ENCODE results near the gene LRP11.
"Not testable (repeated sequence)": the region's sequence is repeated elsewhere in the genome, so short reads cannot be mapped to it uniquely, and the experiment has no call there.

LRP11 gene

DNA sequence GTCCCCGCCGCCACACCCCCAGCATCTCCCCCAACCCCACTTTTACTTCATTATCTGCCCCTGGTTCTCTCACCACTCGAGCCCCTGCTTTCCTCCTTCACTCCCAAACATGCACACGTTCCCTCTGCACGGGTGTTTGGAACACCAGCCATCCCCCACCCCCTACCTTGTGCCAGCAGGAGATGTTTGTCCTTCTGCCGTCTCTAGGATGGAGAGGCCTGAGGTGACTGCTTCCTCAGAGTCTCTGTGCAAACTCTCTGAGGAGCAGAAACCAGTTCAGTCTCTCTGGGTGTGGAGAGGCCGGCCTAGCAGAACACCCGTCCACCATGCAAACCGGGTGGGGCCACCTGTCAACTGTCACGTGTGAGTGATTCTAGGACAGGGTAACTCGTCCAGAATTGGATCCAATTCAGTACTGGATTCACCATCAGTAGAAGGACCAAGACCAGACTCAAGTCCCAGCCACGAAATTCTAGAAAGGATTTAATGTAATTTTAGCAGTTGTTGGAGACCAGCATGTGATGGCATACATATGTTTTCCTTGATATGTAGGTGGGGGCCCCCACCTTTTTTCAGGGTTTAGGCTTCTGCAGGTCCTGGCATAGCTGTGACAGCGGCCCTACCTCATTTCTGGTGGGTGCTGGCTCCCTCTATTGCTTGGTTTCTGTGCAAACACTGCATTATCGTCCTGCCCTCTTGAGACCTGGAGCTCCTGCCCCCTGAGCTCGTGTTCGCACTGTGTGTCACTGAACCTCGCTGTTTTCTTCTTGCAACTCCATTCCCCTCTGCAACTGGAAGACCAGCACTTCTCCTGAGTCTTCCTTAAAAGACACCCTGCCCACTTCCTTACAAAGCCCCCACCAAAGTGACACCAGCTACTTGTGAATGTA is 33.9 kb upstream of the LRP11 start, which contains the start of gene RAET1E:
Gene RAET1E, minus strand, starts transcription at position 259 of the 890 bp plus-strand sequence. CDS start 7,212 bp downstream, outside the sequence.
- no peak for ATAC-seq

DNA sequence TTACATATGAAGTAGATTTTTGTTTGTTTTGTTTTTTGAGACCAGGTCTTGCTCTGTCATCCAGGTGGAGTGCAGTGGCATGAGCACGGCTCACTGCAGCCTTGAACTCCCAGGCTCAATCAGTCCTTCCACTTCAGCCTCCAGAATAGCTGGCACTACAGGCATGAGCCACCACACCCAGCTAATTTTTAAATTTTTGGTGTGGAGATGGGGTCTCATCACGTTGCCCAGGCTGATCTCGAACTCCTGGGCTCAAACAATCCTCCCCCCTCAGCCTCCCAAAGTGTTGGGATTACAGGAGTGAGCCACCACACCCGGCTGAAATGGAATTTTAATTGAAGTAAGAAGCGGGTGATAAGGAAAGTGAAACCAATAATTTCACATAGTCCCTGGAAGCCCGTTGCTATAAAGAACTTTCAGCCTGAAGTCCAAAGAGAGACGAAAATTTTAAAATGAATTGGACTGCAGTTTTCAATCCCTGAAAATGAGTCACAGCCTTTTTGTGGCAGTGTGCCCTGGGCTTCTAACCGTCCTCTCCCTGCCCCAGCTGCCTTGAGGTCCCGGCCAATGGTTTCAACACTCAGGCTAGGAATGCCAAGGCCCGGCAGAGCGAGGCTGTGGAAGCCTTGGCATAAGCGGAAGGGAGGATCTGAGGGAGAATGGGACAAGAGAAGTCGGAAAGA is 33.0 kb upstream of the LRP11 start:
- no peak for ATAC-seq

DNA sequence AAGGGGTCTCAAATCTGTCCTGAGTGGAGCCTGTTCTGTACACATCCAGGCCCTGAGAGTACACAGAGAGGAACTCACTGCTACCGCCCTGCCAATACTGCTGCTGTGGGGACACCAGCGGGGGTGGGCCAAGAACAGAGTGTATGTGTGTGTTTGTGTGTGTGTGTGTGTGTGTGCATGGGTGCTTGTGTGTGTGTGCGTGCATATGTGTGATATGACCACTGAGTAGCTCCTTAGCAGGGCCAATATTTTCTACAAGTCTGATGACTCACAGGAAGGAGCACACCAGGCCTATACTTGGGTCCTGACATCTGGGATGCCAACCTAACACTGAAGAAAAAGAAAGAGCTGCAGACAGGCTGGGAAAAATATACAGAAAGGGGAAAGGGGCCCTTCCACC is 32.3 kb upstream of the LRP11 start:
- no peak for ATAC-seq

DNA sequence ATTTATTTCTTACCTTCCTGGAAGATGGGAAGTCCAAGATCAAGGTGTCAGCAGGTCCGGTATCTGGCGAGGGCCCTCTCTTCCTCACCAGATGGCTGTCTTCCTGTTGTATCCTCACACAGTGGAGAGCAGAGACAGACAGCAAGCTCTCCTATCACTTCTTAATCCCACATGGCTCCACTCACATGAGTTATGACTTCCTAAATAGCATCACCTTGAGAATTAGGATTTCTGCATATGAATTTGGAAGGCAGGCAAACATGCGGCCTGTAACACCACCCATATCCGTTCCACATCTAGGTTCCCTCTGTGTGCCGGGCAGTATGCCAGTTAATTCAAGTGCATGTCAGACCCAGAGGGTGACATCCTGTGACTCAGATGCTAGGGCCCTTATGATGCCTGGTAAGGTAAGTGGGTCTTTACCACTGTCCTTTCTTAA is 31.7 kb upstream of the LRP11 start:
- ATAC-seq, result peak; percentile 38 to 55

DNA sequence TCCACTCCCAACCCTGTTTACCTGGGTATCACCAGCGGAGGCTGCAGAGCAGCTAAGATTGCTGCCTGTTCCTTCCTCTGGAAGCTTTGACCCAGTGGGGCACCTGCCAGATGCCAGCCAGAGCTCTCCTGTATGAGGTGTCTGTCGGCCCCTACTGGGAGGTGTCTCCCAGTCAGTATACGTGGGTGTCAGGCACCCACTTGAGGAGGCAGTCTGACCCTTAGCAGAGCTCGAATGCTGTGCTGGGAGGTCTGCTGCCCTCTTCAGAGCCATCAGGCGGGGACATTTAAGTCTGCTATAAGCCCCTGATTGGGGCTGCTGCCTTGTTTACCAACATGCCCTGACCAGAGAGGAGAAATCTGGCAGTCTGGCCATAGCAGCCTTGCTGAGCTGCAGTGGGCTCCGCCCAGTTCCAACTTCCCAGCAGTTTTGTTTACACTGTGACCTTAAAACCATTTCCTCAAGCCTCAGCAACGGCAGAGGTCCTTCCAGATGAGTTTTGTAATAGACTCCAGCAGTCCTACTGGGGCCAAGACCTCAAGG is 31.0 kb upstream of the LRP11 start:
- no peak for ATAC-seq

DNA sequence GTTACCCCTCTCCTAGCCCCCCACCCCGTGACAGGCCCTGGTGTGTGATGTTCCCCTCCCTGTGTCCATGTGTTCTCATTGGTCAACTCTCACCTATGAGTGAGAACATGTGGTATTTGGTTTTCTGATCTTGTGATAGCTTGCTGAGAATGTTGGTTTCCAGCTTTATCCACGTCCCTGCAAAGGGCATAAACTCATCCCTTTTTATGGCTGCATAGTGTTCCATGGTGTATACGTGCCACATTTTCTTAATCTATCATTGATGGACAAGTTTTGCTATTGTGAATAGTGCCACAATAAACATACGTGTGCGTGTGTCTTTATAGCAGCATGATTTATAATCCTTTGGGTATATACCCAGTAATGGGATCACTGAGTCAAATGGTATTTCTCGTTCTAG is 27.7 kb upstream of the LRP11 start:
- not testable (repeated sequence) for ATAC-seq

DNA sequence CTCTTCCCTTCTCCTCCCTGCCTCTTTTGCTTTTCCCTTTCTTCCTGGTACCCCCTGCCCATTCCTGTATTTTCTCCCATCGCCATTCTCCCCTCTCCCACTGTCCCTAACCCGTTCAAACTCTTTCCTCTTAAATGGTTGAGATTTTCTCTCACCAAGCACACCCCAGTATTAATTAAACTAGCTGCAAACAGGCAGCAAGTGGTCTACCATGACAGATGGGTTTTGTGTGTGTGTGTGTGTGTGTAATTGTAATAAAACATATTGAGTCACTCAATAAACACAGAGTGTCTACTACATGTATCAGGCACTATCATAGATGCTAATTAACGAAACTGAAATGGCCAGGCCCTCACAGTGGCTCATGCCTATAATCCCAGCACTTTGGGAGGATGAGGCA is 27.1 kb upstream of the LRP11 start:
- ATAC-seq, result no peak

DNA sequence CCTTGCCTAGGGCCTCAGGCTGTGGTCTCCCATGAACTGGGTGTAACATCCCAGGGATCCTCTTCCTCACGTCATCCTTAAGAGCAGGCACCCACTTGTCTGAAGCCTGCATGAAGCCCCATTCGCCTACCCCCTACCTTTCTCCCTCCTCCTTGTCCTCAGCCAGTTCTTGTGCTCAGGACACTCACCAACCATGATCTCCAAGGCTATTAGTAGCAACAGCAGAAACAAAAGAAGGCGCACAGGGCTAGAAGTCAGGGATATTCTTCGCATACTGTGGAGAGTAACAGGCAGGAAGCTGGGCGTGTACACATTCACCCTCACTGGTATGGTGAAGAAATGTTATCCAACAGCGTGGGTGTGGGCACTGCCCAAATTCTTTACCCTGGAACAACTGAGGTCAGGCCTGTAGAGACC is 26.5 kb upstream of the LRP11 start:
- no peak for ATAC-seq

DNA sequence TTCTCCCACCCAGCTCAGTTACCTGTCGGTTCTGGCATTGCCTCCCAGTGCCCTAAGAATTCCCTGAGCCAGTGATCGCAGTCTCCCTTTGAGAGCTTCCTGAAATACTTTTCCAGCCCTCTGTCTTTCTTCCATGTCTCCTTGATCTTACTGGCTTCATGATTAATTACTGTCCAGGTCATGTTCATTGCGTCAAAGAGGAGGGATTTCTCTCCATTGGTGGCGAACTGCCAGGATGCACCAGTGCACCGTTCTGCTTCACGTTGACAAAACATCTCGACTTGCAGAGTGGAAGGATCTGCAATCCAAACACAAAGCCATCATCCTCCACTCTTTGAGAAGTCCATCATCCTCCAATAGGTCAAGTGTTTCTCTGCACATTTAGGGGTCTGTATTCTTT is 25.2 kb upstream of the LRP11 start:
- ATAC-seq, result no peak

DNA sequence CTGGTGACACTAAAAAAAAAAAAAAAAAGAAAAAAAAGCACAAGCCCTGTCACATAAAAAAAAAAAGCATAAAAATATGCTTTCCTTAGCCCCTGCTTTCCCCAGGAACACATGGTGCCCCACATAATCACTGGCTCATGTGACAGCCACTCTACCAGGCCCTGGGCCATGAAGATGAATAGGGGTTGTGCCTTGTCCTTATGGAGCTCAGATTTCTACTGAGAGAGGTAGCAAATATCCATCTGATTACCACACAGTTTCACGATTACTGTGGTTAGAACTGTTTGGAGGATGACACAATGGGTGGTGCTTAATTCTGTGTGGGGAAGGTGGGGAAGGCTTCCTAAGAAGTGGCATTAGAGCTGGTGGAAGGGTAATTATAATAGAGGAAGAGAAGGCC is 24.5 kb upstream of the LRP11 start:
- ATAC-seq, result no peak

DNA sequence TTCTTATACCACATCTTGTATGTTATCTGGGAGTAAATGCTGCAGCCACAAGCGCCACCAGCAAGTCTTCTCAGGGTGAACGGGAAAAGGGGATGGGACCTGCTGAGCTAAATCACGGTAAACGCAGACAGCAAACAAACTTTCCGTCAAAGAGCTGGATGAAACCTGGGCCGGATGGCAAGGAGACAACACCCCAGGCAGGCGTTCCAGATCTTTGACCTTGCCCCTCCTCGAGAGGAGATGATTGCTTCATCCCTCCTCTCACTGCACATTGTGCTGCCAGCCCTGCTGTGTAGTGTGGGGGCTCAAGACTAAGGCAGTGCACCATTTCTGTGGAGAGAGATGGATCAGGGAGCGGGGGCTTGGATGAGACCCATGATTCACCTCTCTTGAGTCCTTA is 23.9 kb upstream of the LRP11 start:
- ATAC-seq, result no peak

DNA sequence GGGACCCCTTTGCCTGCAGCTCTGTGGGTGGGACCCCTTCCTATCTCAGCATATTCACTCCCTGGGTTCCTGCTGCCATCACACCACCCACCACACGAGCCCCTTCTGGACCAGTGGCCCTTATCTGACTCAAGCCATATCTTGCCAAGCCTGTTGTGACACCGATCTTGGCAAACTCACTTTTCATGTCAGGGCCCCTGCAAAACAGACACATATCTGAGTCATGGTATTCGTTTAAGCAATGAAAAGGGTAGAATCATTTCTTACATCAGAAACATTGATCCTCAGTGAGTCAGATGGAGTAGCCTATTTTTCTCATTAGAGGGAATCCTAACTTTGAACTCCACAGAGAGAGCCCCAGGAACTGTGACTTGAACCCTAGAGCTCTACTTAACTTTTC is 23.2 kb upstream of the LRP11 start:
- no peak for ATAC-seq

DNA sequence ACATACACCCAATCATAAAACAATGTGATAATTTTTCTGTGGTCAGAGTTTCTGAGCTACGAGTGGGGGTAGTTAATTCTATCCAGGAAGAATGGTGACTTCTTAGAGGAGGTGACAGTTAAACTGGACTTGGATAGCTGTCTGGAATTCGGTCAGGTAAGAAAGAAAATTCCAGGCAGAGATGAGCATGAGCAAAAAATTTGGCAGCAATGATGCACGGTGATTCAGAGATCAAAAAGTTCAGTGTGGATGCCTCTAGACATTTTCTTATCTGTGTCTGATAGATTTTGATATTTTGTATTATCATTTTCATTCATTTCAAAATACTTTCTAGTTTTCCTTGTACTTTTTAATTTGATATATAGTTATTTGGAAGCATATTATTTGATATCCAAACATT is 21.7 kb upstream of the LRP11 start:
- no peak for ATAC-seq

DNA sequence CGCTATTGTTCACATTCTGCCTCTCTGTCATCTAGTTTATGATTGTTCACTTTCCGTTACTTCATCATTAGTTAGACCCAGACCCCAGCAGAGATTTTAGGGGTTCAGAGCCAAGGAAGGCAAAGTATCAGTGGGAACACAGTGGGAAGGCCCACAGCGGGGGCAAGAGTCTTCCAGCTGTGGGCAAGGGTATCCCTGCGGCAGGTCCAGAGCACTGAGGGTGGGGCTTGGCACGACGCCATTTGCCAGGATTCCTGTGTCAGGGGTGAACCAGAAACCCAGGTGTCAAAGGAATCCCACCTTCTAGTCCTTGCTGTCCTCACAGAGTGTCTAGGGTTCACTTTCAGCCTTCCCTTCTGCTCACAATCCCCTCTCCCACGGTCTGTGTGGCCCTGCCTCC is 20.5 kb upstream of the LRP11 start:
- no peak for ATAC-seq

DNA sequence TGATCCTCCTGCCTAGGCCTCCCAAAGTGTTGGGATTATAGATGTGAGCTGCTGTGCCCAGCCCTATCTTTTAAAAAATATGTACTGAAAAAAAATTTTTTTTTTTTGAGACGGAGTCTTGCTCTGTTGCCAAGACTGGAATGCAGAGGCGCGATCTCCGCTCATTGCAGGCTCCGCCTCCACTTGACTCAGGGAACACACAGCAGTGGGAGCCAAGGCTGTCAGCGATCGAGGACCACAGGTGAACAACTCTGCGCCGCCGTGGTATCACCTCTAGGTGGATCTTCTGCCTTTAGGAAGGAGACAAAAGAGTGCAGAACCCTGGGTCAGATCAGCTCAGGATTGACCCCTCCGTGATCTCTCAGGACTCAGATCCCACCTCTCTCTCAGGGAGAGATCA is 20.1 kb upstream of the LRP11 start:
- ATAC-seq, result no peak

DNA sequence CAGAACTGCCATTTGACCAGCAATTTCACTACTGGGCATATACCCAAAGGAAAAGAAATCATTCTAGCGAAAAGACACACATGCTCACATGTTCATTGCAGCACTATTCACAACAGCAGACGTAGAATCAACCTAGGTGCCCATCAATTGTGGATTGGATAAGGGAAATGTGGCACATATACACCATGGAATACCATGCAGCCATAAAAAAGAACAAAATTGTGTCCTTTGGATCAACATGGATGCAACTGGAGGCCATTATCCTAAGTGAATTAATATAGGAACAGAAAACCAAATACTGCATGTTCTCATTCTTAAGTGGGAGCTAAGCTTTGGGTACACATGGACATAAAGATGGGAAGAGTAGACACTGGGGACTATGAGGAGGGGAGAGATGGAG is 17.7 kb upstream of the LRP11 start:
- ATAC-seq, result no peak

DNA sequence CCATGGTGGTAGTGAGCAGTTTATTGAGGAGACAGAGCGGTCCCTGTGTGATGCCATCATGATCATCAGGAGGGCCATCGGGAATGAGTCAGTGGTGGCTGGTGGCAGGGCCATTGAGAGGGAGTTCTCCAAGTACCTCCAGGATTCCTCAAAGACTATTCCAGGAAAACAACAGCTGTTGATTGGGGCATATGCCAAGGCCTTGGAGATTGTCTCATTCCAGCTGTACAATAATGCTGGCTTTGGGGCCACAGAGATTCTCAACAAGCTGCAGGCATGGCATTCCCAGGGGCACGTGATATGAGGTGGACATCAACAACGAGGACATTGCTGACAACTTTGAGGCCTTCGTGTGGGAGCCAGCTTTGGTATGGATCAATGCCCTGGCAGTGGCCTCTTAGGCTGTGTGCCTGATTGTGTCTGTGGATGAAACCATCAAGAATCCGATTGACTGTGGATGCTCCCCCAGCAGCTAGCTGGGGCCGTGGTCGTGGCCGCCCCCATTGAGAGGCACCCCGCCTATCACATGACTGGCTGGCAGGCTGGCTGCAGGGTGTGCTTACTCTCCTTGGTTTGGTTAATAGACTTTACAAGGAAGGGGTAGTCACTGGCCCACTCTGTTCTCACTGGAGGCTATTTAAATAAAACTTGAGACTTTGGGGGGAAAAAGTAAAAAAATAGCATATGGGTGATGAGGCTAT is 17.1 kb upstream of the LRP11 start:
- ATAC-seq, result no peak

DNA sequence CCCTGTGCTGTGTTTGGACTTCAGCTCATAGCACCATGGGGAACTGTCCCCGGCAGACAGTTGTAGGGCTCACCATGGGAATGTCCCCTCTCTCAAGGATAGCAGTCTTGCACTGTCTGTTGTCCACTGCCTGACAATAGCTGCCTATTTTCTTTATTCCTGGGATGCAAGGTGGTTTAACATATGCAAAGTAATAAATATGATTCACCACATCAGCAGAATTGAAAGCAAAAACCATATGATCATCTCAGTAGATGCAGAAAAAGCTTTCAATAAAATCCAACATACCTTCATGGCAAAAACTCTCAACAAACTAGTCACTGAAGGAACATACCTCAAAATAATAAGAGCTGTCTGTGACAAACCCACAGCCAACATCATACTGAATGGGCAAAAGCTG is 13.5 kb upstream of the LRP11 start:
- no peak for ATAC-seq

DNA sequence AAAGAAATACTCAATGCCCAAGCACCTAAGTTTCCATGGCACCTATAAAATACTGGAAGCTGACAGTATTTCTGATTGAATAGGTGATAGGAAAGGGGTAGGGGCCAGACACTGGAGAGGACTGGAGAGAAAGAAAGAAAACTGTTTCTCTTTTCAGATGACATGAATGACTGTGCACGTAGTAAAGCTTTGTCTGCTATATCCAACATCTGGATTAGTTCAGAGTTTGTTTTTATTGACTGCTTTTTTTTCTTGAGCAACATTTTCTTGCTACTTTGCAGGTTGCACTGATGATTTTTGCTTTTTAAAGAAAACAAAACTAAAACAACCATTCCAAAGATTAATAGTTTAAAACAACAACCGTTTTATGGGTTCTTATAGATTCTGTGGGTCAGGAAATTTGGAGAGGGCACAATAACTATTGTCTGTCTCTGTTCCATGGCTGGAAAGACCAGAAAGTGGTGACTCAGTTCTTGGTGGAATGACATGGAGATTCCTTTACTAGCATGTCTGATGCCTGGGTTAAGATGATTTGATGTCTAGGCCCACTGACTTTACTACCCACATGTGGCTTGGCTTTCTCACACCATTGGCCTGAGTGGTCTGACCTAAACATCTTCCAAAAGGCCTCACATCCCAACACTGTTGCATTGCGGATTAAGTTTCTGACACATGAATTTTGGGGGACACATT is 12.2 kb upstream of the LRP11 start:
- no peak for ATAC-seq

DNA sequence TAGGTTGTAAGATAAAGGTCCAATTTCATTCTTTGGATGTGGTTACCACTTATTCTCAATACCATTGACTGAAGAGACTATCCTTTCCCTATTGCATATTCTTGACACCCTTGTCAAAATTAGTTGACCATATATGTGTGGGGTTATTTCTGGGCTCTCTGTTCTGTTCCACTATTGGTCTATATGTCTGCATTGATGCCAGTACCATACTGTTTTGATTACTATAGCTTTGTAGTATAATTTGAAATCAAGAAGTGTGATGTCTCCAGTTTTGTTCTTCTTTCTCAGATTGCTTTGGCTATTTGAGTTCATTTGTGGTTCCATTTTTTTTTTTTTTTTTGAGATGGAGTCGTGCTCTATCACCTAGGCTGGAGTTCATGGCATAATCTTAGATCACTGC is 8.1 kb upstream of the LRP11 start:
- ATAC-seq, result no peak

DNA sequence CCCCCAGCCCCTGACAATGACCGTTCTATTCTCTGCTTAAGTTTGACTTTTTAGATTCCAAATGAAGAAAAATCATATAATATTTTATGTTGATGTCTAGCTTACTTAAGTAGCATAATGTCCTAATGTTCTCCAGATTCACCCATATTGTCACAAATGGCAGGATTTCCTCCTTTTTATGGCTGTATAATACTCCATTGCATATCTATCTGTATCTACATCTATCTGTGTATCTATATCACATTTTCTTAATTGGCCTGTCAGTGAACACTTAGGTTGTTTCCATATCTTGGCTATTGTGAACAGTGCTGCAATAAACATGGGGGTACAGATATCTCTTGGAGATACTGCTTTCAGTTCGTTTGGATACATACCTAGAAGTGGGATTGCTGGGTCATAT is 7.0 kb upstream of the LRP11 start:
- no peak for ATAC-seq

DNA sequence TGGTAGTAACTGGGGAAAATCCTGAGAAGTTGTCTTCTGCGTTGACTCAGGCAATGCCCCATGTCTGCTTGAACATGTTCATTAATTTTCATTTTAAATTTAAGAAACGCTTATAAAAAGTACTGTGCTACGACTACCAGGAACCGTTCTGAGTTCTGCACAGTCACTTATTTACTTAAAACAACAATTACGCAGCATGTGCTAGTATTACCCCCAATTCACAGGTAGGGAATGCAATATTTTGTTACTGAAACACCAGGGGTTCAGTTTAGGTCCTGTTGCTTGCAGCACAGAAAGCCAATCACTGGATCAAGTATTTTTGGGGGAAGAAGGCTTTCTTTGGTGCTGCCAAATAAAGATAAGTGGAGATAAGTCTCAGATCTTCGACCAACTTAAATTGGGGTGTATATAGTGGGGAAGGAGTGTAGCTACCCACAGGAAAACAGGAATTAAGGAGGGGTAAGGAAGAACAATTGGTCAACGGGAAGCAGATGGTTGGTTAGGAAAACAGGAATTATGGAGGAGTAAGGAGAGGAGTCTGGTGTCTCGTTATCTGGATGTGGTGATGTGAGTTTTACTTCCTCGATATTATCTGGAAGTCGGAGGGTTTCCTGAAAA is 5.2 kb upstream of the LRP11 start:
- no peak for ATAC-seq

All from activated CD4-positive, CD25-positive, alpha-beta regulatory T cell treated with anti-CD3 and anti-CD28 coated beads, Interleukin-2, amount 50 U/mL, for 24 hours (primary cell).